Measurements from ENCODE around the gene PRRT1.
A peak's percentile ranks its signal among the peaks of the same experiment; 100 is the strongest.

The PRRT1 gene

GRCh38 chr6:32175711-32176475 is 24.2 kb upstream of the PRRT1 start, which contains the start of gene AGPAT1:
Gene AGPAT1 (minus strand): TSS chr6:32176084. CDS start chr6:32171496, 4,588 bp downstream.
- DNase-seq (ENCODE audit: low read depth in 2 of 2): peak; percentile 94 to 95

GRCh38 chr6:32175322-32175710 is 23.6 kb upstream of the PRRT1 start:
- DNase-seq (ENCODE audit: low read depth in 2 of 2): no peak

GRCh38 chr6:32174416-32174815 is 22.7 kb upstream of the PRRT1 start:
- no peak for DNase-seq (ENCODE audit: low read depth in 2 of 2)

- no peak for DNase-seq (ENCODE audit: low read depth in 2 of 2)
Observed at GRCh38 chr6:32173051-32173727, 21.4 kb upstream of the PRRT1 start.

- no peak for DNase-seq (ENCODE audit: low read depth in 2 of 2)
Observed at GRCh38 chr6:32171234-32171633, 19.5 kb upstream of the PRRT1 start.

GRCh38 chr6:32170294-32170693 is 18.6 kb upstream of the PRRT1 start:
- no peak for DNase-seq (ENCODE audit: low read depth in 2 of 2)

- no peak for DNase-seq (ENCODE audit: low read depth in 2 of 2)
Observed at GRCh38 chr6:32168807-32169591, 17.3 kb upstream of the PRRT1 start.

- no peak for DNase-seq (ENCODE audit: low read depth in 2 of 2)
Observed at GRCh38 chr6:32168350-32168749, 16.6 kb upstream of the PRRT1 start.

- DNase-seq (ENCODE audit: low read depth in 2 of 2): no peak
Observed at GRCh38 chr6:32167761-32168262, 16.1 kb upstream of the PRRT1 start.

GRCh38 chr6:32167154-32167760 is 15.5 kb upstream of the PRRT1 start:
- no peak for DNase-seq (ENCODE audit: low read depth in 2 of 2)

GRCh38 chr6:32166411-32167061 is 14.8 kb upstream of the PRRT1 start:
- DNase-seq (ENCODE audit: low read depth in 2 of 2): no peak

GRCh38 chr6:32164295-32164694 is 12.6 kb upstream of the PRRT1 start, which contains the start of gene EGFL8:
Gene EGFL8 (plus strand): TSS chr6:32164595. CDS start chr6:32166166, 1,571 bp downstream.
- DNase-seq (ENCODE audit: low read depth in 2 of 2): no peak

GRCh38 chr6:32163559-32164258 is 12.0 kb upstream of the PRRT1 start:
- DNase-seq (ENCODE audit: low read depth in 2 of 2): no peak

GRCh38 chr6:32158052-32158451 is 6.3 kb upstream of the PRRT1 start:
- no peak for DNase-seq (ENCODE audit: low read depth in 2 of 2)

GRCh38 chr6:32156891-32157290 is 5.2 kb upstream of the PRRT1 start:
- no peak for DNase-seq (ENCODE audit: low read depth in 2 of 2)

GRCh38 chr6:32154514-32155161 is 2.9 kb upstream of the PRRT1 start:
- DNase-seq (ENCODE audit: low read depth in 2 of 2): peak; percentile 33 to 37

- DNase-seq (ENCODE audit: low read depth in 2 of 2): peak; percentile 58 to 59
Observed at GRCh38 chr6:32153564-32154513, 2.1 kb upstream of the PRRT1 start, which contains the start of gene PPT2. Gene PPT2 (plus strand): TSS chr6:32154141. CDS start chr6:32154595, 454 bp downstream.

- DNase-seq (ENCODE audit: low read depth in 2 of 2): no peak
Observed at GRCh38 chr6:32152769-32153563, 1.2 kb upstream of the PRRT1 start.

All from activated CD8-positive, alpha-beta memory T cell treated with anti-CD3 and anti-CD28 coated beads for 4 hours (primary cell).